Pons (tissue), 1 donor: ENCODE results near the gene TRAF2.
"Not testable (repeated sequence)": the region's sequence is repeated elsewhere in the genome, so short reads cannot be mapped to it uniquely, and the experiment has no call there.

ENCODE experiments used
- DNase-seq: peaks from one replicate; pipeline ENCODE4 v3.0.0-alpha.2; 2016; ENCODE audit warnings: low spot score

The TRAF2 gene

DNA sequence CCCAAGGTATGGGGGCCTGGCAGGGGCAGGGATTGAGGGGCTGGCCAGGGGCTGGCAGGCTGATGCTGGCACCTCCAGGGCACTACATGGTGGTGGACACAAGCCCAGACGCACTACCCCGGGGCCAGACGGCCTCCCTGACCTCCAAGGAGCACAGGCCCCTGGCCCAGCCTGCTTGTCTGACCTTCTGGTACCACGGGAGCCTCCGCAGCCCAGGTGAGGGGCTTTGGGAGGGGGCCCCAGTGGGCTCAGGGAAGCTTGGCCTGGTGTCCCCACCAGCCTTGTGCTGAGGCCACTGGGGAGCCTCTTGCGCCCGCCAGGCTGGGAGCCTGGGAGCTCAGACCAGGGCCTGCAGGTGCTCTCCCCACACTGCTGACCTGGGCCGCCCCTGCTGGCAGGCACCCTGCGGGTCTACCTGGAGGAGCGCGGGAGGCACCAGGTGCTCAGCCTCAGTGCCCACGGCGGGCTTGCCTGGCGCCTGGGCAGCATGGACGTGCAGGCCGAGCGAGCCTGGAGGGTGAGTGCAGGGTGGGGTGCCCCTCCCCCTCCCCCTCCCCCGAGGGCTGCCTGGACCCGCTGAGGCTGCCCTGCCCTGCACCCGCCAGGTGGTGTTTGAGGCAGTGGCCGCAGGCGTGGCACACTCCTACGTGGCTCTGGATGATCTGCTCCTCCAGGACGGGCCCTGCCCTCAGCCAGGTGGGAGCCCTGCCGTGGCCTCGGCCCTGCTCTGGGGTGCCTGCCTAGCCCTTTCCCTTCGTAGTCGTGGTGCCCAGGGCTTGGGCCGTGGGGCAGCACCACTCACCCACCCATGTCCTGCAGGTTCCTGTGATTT lies 28.5 kb upstream of the TRAF2 start:
- DNase-seq: no peak

DNA sequence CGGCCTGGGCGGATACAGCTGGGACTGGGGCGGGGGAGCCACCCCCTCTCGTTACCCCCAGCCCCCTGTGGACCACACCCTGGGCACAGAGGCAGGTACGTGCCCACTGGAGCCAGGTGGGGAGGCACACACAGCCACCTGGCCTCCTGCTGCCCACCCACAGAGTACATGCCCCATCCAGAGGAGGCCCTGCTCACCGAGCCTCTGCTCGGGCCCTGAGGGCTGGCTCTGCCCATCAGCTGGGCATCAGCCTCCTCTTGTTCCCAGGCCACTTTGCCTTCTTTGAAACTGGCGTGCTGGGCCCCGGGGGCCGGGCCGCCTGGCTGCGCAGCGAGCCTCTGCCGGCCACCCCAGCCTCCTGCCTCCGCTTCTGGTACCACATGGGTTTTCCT lies 27.9 kb upstream of the TRAF2 start:
- DNase-seq: no peak

DNA sequence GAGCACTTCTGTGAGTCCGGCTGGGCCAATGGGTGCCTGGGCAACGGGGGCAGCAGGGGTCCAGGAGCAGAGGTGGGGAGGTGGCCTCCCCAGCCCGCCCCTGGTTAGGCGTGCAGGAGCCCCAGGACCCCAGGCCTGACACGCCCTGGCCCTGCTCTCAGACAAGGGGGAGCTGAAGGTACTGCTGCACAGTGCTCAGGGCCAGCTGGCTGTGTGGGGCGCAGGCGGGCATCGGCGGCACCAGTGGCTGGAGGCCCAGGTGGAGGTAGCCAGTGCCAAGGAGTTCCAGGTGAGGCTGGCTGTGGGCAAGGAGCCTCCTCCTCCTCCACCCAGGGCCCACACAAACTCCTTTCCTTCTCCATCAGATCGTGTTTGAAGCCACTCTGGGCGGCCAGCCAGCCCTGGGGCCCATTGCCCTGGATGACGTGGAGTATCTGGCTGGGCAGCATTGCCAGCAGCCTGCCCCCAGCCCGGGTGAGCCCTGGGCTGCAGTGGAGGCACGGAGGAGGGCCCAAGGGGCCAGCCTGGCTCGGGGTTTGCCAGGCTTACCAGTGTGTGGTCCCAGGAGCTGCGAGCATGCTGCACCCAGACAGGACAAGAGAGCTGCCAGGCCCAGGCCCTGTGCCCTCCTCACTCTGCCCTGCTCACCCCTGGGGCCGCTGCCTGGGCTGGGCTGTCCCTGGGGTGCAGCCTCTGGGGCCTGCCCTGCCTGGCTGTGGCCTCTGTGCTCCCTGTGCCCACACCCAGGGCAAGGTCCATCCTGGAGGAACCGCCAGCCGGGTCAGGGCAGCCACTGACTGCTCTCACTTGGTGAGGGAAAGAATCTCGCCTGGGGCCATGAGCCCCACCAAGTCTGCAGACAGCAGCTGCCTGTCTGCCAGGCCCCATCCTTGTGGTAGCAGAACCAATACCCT lies 27.2 kb upstream of the TRAF2 start:
- DNase-seq: peak; percentile 60

DNA sequence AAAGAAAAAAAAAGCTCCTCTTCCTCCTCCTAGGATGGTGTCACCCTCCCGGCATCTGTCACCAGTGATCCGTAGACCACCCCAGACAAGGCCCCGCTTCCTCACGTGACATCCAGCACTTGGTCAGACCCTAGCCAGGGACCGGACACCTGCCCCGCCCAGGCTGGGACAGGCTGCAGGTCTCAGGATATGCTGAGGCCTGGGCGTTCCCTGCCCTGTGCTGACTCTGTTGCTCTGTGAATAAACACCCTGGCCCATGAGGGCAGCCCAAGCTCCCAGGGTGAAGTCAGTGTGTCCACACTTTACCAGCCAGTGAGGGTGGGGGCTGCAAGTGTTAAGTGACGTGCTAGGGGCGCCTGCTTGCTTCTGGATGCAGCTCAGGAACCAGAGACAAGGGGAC lies 25.8 kb upstream of the TRAF2 start:
- no peak for DNase-seq

DNA sequence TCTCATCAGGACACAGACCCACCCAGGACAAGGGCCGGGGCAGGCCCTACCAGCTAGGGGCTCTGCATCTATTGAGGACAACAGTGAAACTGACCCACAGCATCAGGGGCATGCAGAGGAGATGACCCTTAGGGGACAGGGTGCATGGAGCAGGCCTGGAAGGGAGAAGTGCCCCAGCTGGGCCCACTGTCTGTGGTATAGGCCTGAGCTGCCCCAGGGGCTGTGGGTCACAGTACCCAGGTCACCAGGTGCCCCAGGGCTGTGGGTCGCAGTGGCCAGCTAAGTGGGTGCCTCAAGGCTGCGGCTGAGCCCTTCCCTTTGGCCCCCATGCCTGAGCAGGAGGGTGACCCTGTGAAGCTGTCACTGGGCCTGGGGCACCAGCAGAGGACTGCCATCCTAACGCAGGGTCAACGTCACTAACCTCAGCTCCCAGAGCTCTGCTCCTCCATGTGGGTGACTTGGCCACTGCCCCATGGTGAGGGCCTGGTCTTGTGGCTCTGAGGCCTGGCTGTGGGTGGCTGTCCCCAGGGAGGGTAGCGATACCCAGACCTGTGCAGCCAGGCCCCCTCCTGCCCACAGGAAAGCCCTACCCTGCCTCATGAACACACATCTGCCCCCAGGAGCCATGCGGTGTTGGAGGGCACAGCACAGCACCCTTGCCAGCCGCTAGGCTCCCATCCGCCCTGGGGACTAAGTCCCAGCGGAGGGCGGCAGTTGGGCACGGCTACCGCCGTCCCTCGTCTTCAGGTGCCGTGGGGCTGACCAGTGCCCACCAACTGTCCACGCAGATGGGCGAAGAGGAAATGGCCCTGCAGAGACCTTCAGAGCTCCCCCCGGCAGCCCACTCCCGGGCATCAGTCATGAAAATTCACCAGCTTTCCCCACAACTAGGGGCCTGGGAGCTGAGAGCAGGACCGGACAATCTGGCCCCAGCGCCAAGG lies 25.1 kb upstream of the TRAF2 start:
- DNase-seq: no peak

DNA sequence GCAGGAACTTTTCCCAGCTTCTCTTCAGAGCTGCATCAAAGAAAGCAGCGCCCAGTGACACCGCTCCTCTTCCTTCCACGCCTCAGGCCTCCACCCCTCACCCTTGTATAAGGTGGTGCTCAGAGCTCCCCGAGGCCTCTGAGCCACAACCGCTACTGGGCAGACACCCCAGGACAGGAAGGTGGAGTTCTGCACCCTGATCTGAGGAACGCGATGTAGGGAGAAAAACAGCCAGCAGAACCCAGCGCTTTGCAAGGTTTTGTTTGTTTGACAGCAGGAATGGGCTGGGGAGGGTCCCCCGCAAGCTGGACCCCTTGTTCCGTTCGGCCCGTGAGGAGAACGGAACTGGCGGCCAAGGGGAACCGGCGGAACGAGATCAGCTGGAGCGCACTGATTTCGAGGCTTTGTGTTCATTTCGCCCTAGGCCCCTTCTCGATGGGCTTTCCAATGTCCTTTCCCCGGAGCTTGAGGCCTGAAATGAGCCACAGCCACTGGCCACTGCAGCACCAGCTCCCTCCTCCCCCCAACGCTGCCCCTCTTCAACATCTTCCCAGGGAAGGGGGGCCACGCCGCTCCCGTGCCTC lies 24.4 kb upstream of the TRAF2 start:
- DNase-seq: no peak

DNA sequence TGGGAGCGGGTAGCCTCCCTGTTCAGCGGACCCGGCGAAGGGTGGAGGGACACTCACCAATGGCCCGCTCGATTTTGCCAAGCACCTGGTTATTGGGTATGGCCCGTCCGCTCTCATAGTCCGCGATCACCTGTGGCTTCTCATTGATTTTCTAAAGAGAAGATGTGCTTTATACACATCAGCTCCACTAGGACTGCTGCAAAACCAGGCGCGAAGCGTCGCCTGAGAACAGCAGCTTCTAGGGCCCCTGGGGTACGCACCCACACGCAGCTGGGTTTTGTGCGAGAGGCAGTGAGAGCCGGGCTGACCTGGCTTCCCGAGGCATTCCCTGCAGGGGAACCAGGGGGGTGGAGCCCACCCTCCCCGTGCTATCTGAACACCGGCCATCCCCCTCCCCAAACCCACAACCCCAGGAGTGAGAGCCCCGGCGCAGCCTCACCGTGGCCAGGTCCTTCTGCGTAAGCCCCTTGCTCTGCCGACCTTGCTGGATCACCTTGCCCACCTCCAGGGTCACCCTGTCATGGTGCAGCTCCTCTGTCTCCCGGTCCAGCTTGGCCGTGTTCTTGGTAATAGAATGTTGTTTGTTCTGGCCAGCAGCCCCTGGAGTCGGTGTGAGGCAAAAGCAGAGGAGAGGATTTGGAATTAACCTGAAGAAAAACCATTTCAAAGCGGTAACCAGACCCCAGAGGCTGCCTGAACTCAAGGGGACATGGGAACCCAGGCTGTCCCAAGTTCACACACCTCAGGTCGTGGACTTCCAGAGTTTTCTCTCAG lies 23.3 kb upstream of the TRAF2 start:
- DNase-seq: no peak

DNA sequence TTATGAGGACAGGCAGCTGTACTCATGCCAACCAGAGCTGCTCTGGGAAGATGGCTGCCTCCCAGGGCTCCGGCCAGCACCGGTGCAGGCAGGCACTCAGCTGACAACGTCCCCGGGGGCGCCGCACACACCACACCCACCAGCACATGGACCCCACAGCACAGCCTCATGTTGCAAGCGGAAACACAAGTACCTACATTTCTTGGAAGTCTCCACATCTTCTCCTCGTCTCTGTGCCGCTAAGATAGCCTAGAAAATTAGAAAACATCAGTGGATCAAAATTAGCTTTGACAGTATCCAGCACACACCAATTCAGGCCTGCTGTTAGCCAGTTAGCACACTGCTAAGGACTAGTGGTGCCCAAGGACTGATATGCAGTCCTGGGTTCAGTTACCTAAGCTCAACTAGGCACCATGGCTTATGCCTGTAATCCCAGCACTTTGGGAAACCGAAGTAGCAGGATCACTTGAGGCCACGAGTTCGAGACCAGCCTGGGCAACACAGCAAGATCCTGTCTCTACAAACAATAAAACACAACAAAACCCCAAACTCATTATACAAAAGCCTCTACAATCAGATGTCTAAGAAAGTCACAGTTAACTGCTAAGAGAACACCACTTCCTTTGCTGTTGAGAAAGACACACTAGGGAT lies 22.6 kb upstream of the TRAF2 start:
- DNase-seq: no peak

DNA sequence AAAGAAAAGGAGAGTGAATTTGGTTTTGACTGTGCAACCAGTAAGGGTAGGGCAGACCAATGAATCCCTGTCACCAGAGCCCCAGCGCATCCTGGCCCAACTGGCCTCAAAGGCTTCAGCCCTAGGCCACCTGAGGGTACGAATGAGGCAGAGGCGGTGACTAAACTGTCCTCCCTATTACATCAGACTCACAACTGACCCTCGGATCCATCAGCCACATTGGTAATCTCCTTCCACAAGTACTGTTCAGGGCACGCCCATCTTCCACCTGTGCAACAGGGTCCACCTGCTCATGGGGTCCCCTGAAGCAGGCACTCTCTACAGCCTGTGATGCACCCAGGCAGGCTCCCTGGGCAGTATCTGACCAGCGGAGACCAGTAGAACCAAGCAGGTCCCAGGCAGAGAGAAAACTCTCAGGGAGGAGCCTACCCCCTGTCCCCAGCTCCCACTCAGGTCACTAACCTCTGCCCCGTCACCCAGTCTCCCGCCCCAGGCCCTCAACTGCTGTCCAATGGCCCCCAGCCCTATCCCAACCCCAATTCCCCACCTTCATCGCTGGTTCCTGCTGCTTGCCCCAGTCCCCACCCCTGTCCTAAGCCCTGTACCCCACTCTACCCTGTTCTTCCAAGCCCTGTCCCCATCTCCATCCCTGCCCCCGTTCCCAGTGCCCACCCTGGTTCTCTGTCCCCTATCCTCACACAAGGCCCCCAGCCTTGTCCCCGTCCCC lies 21.1 kb upstream of the TRAF2 start:
- DNase-seq: no peak

DNA sequence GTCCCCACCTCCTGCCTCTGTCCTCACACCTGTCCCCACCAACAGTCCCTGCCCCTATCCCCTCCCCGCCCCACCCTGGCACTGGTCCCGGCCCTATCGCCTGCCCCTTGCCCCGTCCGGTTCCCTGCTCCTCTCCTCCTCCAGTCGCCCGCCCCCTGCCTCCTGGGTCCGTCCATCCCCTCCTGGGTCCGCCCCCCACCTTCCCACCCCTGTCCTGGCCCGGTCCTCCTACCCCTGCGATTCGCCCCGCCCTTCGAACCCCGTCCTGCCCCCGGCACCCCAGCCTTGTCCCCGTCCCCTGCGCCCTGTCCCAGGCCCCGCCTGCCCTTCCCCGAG lies 20.6 kb upstream of the TRAF2 start:
- DNase-seq: no peak

DNA sequence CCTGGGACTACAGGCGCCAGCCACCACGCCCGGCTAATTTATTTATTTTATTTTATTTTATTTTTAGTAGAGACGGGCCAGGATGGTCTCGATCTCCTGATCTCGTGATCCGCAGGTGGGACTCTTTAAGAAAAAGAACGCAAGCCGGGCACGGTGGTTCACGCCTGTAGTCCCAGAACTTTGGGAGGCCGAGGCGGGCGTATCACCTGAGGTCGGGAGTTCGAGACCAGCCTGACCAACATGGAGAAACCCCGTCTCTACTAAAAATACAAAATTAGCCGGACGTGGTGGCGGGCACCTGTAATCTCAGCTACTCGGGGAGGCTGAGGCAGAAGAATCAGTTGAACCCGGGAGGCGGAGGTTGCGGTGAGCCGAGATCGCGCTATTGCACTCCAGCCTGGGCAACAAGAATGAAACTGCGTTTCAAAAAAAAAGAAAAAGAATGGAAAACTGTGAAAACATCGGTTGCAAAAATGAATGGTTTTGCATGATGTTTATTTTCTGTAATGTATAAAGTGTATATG lies 19.4 kb upstream of the TRAF2 start:
- DNase-seq: not testable (repeated sequence)

DNA sequence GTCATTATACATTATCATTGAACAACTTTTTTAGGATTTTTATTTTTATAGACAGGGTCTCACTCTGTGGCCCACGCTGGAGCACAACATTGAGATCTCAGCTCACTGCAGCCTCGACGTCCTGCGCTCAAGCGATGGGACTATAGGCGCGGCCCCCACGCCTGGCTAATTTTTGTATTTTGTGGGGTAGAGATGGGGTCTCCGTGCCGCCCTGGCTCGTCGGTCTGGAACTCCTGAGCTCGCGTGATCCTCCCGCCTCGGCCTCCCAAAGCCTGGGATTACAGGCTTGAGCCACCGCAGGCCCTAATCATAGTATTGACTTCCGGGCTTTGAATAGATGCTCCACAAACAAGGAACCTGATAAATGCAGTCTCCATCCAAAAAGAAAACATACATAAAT lies 18.8 kb upstream of the TRAF2 start:
- no peak for DNase-seq

DNA sequence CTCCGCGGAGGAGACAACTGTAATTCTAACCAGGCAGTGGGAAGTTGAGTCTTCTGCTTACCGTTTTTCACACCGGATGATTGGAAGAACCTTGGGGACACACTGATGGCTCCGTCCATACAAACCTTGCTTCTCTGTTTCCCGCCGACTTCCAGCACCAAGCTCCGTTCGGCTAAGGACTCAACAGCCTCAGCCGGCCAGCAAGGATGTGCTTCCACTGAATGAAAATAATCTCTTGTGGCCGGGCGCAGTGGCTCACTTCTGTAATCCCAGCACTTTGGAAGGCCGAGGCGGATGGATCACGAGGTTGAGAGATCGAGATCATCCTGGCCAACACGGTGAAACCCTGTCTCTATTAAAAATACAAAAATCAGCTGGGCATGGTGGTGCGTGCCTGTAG lies 18.4 kb upstream of the TRAF2 start:
- DNase-seq: no peak

DNA sequence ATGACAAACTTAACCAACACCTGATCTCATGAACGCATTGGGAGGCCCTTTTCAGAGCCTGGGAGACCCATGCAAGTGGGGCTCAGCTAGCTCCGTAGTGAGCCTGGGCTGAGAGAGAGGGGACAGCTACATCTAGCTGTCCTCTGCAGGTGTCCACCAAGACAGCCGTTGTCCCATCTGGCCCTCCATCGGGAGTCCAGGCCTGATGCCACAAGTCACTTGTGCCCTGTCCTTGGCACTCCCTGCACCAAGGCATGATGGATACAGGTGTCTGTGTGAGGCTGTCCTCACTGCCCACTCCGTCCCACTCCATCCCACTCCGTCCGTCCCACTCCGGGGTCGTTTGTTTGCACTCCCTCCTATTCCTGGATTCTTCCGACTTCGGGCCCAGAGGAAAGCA lies 17.7 kb upstream of the TRAF2 start:
- no peak for DNase-seq

DNA sequence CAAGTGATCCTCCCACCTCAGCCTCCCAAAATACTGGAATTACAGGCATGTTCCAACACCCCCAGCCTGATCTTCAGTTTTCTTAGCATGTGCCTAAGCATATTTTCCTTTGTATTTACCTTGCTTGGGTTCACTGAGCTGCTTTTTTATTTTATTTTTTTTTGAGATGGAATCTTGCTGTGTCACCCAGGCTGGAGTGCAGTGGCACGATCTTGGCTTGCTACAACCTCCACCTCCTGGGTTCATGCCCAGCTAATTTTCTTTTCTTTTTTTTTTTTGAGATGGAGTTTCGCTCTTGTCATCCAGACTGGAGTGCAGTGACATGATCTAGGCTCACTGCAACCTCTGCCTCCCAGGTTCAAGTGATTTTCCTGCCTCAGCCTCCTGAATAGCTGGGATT lies 16.7 kb upstream of the TRAF2 start:
- not testable (repeated sequence) for DNase-seq

DNA sequence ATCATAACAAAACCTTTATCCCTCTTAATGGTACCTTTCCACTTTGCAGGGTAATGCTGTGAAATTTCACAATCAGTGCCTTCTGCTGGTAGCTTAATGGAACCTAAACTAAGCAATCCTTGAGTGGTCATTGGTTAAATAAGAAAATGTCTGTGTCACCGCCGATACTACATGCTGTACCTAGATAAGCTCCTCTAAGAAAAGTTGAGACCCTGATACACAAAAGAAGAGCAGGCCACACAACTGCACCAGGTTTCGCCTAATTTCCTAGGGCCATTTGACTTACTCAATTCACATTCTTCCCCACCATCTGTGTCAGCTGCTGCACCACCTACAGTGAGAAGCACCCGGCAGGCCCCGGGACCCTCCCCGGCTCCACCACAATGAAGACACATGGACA lies 11.2 kb upstream of the TRAF2 start:
- DNase-seq: no peak

DNA sequence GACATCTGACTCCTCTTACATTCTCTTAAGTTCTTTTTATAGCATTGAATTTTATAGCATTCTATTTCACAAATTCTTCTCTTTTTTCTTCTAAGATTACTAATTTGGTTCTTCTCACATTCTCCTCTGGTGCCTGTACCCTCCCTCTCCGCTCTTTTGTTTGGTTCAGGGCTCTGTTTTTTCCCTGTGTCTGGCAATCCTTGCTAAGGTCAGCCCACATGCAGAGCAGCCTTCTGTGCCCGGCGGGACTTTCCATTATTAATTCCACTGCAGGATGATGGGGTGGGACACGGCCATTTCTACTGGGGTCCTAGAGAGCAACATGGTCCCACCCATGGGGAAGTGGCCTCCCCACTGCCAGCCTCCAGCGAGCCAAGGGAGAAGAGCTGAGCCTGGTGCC lies 9.8 kb upstream of the TRAF2 start:
- DNase-seq: no peak

DNA sequence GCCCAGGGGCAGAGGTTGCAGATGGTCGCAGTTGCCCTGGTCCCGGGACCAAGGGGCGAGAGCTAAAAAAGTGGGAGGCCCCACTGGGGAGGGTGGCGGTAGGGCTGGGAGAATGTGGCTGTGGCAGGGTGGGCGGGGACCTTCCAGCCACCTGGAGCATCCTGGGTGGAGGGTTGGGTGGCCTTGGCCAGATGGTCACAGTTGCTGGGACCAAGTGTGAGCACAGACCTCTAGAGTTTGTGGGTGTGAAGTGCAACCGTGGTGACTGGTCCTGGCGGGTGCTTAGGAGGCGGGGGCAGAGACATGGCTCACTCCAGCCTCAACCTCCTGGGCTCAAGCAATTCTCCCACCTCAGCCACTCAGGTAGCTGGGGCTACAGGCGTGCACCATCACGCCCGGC lies 5.7 kb upstream of the TRAF2 start:
- DNase-seq: no peak

DNA sequence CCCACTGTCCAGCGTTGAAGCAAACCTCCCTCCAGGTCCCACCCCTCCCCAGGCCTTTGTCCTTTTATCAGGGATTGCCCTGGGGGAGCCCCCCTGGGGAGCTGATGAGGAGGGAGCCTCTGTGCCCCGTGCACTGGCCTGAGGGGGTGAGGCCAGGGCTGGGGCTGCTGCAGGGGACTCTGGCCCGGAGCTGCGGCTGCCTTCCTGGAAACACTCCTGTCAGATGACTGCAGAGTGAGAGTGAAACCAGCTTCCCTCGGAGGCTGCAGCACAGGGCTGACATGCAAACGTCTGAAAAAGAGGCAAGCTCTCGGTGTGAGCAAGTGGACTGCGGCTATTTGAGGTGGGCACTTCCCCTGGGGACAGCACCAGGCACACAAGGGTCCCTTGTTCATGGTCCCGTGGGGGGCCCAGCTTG lies 4.6 kb upstream of the TRAF2 start:
- DNase-seq: peak; percentile 35
